ENCODE measurements around the gene MPV17L2.

Gene MPV17L2

DNA sequence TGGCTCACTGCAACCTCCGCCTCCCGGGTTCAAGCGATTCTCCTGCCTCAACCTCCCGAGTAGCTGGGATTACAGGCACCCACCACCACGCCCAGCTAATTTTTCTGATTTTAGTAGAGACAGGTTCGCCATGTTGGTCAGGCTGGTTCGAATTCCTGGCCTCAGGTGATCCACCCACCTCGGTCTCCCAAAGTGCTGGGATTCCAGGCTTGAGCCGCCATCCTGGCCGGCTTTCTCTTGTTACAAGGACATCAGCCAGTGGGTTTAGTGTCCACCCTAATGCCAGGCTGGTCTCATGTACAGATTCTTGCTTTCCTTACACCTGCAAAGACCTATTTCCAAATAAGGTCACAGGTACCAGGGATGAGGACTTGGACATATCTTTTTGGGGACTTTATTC is 33.2 kb upstream of the MPV17L2 start:
- intact Hi-C loops (cut with DNase I): loop anchor here (2.0 to 5.0 kb wide), 3 partner anchors 32 to 153 kb away; partner anchors contain the start of genes ARRDC2 and MPV17L2
- peak in 1 of 10 donors; percentile 54 for DNase-seq

DNA sequence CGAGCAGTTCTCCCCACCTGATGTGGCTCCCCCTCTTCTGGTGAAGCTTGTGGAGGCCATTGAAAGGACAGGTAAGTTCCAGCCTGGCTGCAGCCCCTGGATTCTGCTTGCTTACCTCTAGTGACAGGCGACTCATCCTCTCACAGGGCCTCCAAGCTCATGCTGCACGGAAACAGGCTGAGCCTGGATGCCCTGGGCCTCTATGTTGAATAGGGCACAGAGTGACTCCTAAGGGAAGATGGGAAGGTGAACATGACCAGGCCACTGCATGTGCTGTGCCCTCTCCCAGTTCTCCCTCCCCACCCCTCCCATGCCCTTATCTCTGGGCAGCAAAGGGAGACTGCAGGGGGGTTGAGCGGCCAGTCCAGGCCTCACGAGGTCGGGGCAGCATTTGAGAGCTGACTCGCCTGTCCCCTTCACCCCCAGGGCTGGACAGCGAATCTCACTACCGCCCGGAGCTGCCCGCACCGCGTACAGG is 32.5 kb upstream of the MPV17L2 start:
- no peak for DNase-seq
- intact Hi-C loops (cut with DNase I): loop anchor here (2.0 kb wide), 1 partner anchor 48 kb away; no protein-coding TSS in a partner anchor

DNA sequence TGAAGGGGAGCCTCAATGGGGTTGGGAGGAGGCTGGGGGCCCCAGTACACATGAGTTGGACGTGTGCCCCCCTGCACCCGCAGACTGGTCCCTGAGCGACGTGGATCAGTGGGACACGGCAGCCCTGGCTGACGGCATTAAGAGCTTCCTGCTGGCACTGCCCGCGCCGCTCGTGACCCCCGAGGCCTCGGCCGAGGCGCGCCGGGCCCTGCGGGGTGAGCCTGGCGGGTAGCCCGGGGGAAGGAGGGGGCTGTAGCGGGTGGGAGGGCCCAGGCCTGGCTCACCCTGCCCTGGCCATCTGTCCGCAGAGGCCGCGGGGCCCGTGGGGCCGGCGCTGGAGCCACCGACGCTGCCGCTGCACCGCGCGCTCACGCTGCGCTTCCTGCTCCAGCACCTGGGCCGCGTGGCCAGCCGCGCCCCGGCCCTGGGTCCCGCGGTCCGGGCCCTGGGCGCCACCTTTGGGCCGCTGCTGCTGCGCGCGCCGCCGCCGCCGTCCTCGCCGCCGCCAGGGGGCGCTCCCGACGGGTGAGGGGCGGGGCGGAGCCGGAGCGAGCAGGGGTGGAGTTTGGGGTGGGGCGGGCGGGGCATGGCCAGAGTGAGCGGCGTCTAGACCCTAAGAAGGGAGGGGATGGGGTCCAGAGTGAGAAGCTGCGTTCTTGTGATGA is 31.9 kb upstream of the MPV17L2 start:
- intact Hi-C loops (cut with DNase I): loop anchor here (2.0 kb wide), 1 partner anchor 48 kb away; no protein-coding TSS in a partner anchor
- DNase-seq: peak in 8 of 10 donors; percentile 53 to 96 (median 73)

DNA sequence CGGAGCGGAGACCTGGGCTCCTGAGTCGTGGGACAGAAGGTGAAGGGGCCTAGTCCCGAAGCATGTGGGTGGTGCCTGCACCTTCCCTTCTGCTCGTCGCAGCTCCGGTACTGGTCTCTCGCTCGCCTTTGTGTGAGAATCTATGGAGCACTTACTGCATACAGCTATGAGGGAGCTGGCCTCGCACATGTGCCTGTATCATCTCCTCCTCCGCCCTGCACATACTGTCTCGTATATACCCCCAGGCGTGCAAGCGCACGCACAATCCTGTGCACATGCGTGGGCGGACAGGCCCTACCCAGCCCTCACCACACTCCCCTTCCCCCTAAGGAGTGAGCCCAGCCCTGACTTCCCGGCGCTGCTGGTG is 31.4 kb upstream of the MPV17L2 start:
- intact Hi-C loops (cut with DNase I): loop anchor here (2.0 kb wide), 1 partner anchor 49 kb away; no protein-coding TSS in a partner anchor
- DNase-seq: peak in 1 of 10 donors; percentile 86

DNA sequence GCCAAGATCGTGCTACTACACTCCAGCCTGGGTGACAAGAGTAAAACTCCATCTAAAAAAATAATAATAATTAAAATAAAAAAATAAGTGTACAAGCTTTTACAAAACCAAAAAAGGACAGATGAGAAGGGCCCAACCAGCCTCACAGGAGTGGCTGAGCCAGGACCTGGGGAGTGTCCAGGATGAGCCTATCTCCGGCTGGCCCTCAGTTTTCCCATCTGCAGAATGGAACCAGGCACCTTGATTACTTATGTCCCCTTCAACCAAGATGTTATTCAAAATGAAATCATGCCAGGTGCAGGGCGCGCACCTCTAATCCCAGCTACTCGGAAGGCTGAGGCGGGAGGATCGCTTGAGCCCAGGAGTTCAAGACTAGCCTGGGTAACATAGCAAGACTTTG is 28.9 kb upstream of the MPV17L2 start:
- no peak for DNase-seq
- intact Hi-C loops (cut with DNase I): no loop called here

DNA sequence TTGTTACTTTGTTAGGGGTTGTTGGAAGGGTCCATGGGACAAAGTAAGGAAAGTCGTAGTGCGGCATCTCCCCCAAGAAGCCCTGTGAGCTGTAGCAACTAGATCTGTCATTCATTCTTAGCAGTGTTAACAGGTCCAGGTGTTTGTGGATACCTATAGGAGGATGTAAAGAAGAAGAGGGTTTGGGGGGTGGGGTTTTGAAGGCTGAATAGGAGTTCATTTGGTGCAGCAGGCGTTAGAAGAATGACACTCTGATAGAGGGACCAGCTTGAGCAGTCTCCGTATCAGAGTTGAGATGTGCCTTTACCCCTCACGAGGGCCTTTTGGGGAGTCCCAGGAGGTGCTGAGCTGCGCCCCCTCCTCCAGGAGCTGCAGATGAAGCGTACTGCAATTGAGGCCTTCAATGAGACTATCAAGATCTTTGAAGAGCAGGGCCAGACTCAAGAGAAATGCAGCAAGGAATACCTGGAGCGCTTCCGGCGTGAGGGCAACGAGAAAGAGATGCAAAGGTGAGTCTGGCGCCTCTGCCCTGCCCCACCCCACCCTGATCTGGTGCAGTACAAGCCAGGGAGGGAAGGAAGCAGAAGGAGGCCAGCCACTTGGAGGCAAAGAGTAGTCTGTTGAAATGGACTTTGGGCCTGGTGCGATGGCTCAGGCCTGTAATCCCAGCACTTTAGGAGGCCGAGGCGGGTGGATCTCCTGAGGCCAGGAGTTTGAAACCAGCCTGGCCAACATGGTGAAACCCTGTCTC is 27.0 kb upstream of the MPV17L2 start:
- intact Hi-C loops (cut with DNase I): no loop called here
- no peak for DNase-seq

DNA sequence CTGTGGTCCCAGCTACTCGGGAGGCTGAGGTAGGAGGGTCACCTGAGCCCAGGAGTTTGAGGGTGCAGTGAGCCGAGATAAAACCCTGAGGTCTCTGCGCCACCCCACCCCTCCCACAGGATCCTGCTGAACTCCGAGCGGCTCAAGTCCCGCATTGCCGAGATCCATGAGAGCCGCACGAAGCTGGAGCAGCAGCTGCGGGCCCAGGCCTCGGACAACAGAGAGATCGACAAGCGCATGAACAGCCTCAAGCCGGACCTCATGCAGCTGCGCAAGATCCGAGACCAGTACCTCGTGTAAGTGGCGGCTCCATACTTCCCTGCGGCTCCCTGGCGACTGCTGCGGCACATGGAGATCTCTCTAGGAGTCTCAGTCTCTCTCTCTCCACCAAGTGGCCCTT is 26.0 kb upstream of the MPV17L2 start:
- no peak for DNase-seq
- intact Hi-C loops (cut with DNase I): no loop called here

DNA sequence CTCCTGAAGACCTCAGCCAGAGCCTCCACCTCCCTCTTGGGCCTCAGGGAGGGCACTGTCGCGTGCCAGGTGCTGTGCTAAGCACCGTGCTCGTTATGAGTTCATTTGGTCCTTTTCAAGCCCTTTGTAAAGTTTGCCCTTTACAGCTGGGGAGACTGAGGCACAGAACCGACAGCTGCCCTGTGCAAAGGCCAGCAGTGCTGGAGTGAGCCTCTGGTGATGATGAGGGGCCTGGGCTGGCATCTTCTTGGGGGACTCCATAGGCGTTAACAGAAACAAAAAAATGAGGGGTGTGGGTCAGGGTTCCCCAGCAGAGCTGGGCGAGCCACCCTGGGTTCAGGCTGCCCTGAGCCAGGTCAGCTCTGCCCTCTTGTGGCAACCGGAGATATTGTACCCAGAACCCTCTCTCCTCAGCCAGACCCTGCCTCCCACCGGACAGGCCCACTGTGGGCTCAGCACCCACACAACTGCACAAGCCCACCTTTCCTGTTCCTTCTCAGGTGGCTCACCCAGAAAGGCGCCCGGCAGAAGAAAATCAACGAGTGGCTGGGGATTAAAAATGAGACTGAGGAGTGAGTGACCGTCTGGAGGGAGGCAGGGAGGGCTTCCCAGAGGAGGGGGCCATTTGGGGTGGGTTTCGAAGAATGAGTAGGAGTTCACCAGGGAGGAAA is 24.9 kb upstream of the MPV17L2 start:
- intact Hi-C loops (cut with DNase I): no loop called here
- DNase-seq: peak in 5 of 10 donors; percentile 32 to 91 (median 48)

DNA sequence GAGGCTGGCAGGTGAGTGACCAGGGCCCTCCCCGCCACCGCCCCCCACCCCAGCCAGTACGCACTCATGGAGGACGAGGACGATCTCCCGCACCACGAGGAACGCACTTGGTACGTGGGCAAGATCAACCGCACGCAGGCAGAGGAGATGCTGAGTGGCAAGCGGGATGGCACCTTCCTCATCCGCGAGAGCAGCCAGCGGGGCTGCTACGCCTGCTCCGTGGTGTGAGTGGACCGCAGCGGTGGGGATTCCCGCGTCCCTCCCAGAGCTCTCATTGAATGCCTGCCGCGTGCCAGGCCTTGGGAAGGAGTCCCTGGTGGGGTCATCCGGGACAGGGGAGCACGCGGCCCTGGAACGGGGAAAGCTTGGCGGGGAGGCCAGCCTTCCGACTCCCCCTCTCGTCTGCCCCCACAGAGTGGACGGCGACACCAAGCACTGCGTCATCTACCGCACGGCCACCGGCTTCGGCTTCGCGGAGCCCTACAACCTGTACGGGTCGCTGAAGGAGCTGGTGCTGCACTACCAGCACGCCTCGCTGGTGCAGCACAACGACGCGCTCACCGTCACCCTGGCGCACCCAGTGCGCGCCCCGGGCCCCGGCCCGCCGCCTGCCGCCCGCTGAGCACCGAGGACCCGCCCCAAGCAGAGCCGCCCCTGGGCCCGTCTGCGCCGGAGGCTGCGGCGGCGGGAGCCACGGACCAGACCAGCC is 24.2 kb upstream of the MPV17L2 start:
- intact Hi-C loops (cut with DNase I): no loop called here
- DNase-seq: no peak

DNA sequence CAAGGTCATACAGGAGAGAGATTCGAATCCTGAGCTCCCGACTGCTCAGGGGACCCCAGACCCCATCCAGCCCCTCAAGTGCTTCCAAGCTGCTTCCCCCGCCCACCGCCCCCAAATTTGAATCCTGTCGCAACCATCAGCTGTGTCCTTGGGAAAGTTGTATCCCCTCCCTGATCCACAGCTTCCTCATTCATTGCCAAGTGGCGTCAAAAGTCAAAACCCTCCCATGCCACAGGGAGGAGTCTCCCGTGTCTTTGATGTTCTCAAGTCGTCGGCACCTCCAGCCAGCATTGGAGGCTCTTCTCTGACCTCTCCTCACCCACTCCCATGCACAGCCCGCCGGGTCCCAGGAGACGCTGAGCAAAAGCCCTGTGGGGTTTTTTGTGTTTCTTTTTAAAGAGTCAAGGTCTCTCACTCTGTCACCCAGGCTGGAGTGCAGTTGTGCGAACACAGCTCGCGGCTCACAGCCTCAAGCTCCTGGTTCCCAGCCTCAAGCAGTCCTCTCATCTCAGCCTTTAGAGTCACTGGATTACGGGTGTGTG is 22.2 kb upstream of the MPV17L2 start:
- DNase-seq: peak in 2 of 10 donors; percentile 59 to 84
- intact Hi-C loops (cut with DNase I): no loop called here

DNA sequence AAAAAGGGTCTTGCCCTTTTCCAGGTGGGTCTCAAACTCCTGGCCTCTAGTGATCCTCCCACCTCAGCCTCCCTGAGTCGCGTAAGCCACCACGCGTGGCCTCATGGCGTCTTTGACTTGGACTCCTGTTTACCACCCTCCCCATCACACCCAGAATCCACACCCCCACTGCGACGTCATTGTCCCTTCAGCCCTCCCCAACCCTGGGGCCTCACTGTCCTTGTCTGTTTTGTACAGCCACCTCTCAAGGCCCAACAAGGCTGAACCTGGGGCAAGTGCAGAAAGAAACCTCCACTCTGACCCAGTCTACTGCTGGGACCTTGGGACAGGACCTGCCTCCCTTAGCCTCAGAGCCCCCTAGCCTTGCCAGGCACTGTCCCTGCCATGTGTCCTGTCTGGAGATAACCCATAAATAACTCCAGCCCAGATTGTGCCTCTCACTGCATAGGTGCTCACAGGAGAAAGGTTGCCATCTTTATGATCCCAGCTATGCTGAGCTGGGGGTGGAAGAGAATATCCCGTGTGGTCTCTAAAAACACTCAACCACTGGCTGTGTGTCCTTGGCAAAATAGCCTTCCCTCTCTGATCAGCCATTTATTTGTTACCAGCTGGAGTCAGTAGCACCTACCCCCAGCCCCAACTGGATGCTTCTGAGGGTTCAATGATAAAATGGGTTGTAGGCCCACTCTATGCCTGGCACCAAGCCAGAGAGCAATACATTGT is 21.3 kb upstream of the MPV17L2 start:
- DNase-seq: no peak
- intact Hi-C loops (cut with DNase I): no loop called here

DNA sequence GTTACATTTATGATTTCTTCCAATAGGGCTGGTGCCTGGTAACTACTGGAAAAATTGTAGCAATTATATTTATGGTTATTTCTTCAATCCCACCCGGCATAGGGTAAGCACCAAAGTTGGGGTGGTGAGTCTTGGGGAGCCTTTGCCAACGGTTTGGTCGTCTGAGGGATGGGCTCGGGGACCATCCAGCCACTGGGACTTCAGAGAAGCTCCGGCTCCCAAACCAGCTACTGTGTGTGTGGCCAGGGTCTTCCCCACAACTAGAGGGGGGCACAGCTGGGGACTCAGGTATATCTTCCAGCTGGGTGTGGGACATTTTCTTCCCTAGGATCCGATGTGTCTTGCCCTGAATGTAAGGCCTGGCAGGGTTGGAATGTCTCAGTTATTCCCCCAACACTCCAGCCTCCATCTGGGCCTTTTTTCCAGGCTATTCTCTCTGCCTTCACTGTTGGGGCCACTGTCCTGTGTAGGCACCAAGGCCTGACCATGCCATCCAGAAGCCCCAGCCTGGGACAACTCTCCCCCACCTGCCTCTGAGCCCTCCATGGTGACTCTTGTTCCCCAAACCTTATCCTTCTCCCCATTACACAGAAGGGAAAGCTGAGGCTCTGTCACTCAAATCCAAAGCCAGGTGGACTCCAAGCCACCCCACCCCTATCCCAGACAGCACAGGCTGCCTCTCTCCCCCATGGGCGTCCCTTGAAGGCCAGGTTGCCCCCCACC is 20.5 kb upstream of the MPV17L2 start:
- intact Hi-C loops (cut with DNase I): no loop called here
- peak in 1 of 10 donors; percentile 72 for DNase-seq

DNA sequence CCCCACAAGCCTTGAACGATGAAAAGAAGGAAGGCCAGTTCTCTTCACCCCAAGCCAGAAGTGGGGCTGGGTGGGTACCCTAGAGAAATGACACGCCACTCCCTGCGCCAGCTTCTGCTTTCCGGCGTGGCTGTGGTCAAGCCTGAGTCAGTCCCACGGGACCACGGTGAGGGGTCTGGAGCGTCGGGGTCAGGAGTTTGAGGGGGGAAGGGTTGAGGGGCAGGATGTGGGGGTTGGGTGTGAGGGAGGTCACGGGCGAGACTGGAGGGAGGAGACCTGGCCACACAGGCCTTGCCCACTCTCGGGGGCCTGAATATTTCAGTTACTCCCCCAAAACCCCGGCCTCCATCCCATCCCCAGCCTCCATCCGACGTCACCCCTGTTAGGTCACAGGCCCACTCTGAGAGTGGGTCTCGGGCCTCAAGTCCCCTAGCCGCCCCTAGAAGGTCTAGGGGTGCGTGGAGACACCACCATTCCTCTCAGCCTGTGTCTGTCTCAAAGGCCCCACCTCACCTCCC is 19.9 kb upstream of the MPV17L2 start:
- peak in 1 of 10 donors; percentile 74 for DNase-seq

DNA sequence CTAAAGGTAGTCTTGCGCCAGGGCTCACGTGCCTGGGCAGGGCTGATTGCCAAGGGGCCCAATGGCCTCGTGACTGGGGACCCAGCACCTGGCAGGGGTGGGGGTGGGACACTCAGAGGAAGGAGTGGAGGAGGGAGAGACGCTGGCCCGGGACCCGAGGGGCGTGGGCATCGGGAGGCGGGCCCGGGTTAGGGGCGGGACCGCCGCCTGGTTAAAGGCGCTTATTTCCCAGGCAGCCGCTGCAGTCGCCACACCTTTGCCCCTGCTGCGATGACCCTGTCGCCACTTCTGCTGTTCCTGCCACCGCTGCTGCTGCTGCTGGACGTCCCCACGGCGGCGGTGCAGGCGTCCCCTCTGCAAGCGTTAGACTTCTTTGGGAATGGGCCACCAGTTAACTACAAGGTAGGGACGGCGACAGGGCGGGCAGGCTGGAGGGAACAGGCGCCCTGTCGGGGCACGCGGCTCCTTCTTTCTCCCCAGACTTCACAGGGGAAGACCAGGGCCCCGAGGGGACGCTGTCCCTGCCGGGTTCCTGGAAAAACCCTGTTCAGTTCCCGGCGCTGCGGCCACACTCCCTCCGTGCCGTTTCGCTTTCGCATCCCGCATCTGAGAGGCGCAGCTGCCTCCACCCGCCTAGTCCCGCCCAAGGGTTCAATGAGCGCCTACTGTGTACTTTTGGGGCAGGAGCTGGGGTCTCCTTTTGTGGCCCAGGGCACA is 19.3 kb upstream of the MPV17L2 start, which contains the start of gene IFI30:
Gene IFI30, plus strand, starts transcription at position 242 of the 717 bp plus-strand sequence. Its CDS starts 29 bp downstream, at position 271.
- peak in 3 of 10 donors; percentile 31 to 90 (median 83) for DNase-seq

More for the DNA sequence above, 19.9 kb upstream of the MPV17L2 start:
- intact Hi-C loops (cut with DNase I): no loop called here

DNA sequence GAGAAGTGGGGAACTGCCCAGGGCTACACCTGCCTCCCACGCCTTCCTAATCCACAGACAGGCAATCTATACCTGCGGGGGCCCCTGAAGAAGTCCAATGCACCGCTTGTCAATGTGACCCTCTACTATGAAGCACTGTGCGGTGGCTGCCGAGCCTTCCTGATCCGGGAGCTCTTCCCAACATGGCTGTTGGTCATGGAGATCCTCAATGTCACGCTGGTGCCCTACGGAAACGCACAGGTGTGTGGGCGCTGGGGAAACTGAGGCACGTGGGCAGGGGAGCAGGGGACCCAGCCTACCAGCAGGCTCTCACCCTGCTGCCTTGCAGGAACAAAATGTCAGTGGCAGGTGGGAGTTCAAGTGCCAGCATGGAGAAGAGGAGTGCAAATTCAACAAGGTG is 18.0 kb upstream of the MPV17L2 start:
- peak in 1 of 10 donors; percentile 66 for DNase-seq
- intact Hi-C loops (cut with DNase I): no loop called here

More for the DNA sequence above, 19.3 kb upstream of the MPV17L2 start, which contains the start of gene IFI30:
- intact Hi-C loops (cut with DNase I): no loop called here

DNA sequence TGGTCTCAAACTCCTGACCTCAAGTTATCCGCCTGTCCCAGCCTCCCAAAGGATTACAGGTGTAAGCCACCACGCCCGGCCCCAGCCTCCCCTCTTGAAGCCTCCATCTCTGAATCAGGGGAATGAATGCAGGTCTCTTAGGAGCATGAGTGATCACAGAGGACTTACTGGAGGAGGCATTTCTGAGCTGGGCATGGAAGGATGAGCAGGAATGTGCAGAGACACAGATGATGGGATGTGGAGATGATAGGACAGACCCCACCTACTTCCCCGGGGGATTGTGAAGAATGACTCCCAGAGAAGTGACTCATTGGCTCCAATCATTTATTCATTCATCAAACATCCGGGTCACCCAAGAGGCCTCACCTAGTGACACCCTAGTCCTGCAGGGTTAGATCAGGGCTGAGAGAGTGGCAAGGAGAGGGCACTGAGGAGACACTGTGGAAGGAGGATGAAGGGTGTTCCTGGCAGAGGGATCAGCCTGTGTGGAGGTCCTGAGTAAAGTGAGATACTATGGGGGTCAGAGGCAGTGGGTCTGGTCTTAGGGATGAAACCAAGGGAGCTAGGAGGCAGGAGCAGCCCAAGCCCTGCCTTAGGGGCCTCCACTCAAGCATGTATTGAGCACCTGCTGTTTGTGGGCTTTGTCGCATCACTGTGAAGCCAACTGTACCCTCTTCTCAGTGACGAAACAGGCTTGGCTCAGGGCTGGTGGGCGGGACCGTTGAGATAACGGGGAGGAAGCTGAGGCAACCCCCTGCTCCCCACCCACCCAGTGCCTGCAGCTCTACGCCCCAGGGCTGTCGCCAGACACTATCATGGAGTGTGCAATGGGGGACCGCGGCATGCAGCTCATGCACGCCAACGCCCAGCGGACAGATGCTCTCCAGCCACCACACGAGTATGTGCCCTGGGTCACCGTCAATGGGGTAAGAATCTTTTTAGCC is 16.4 kb upstream of the MPV17L2 start:
- DNase-seq: peak in 1 of 10 donors; percentile 75
- intact Hi-C loops (cut with DNase I): no loop called here

DNA sequence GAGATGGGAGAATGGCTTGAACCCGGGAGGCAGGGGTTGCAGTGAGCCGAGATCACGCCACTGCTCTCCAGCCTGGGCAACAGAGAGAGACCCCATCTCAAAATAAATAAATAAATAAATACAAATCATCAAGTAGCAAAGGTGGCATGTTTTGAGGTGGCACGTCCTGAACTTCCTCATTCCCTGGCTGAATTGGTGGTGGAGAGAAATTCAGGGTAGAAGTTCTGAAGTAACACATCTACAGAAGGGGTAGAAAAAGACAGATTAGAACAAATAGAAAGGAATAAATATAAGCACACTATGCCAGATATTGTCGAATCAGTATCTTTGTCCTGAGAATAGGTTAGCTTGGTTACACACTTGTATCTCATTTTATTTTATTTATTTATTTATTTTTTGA is 13.1 kb upstream of the MPV17L2 start:
- intact Hi-C loops (cut with DNase I): no loop called here
- DNase-seq: no peak

All from posterior cingulate gyrus (tissue), 11 donors.